HFF-Myc (cell line): Measurements from ENCODE around the gene STAG3.
"Not testable (repeated sequence)": the region's sequence is repeated elsewhere in the genome, so short reads cannot be mapped to it uniquely, and the experiment has no call there.

Source experiments
- DNase-seq: peaks from one replicate; pipeline ENCODE4 v3.0.0-alpha.2; 2011; ENCODE audit warnings: low read depth; ENCODE audit errors: extremely low read depth
- H3K4me3 ChIP-seq: replicated peaks from 2 replicates; pipeline ENCODE4 v1.5.1; 2011; ENCODE audit warnings: low read depth, mild to moderate bottlenecking, control low read depth, low read length
- CTCF ChIP-seq: IDR thresholded peaks from 2 replicates; pipeline ENCODE4 v1.5.1; 2012; ENCODE audit warnings: mild to moderate bottlenecking, low read depth, low read length, control low read depth; ENCODE audit errors: missing control alignments

The STAG3 gene

GRCh38 chr7:100192969-100193368 lies 15.3 kb downstream of the STAG3 start:
- TF ChIP-seq CTCF = no peak
- no peak for DNase-seq
- no peak overlapping the region for H3K4me3 ChIP-seq

DNA sequence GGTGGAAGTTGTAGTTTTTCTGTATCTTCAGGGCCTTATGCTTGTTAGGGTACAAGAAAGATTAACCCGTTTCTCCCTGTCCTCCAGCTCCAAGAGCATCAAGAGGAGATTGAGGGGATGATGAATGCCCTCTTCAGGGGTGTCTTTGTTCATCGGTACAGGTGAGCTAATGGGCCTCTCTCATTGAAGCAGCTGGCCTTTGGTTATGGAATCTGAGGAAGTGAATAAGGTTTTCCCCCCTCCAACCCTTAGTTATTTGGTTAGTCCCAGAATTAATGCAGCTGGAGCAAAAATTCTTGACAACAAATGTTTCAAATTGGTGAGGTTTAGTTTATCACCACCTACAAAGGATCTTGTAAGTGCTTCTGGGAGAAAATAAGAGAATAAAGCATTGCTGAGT lies 17.5 kb downstream of the STAG3 start:
- TF ChIP-seq CTCF = no peak
- no peak overlapping the region for H3K4me3 ChIP-seq
- no peak for DNase-seq

DNA sequence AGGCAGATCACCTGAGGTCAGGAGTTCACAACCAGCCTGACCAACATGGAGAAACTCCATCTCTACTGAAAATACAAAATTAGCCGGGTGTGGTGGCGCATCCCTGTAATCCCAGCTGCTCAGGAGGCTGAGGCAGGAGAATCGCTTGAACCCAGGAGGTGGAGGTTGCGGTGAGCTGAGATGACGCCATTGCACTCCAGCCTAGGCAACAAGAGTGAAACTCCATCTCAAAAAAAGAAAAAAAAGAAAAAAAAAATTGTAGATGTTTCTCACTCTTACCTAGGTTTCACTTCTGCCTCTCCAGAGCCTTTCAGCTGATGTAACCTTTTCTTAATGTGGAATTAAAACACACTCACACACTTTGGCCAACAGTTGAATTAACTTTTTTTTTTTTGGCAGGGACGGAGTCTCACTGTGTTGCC lies 18.2 kb downstream of the STAG3 start:
- DNase-seq, H3K4me3 ChIP-seq: not testable (repeated sequence)

DNA sequence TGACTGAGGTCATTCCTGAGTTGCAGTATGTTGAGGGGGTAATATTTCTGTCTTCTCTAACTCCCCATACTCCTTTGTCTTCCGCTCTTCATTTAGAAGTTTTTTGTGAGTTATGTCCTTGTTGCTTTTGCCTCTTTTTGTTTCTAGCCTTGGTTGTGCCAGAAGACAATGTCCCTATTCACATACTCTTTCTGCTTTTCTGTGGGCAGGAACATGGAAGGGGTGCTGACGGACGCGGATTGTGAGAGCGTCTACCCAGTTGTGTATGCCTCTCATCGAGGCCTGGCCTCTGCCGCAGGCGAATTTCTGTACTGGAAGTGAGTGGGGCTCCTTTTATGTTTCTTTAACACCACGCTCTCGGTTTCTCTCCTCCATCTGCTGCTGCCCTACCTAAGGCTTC lies 20.5 kb downstream of the STAG3 start:
- H3K4me3 ChIP-seq = no peak overlapping the region
- no peak for DNase-seq
- no peak for TF ChIP-seq CTCF

- no peak for TF ChIP-seq CTCF
- no peak for DNase-seq
- no peak overlapping the region for H3K4me3 ChIP-seq
Observed at GRCh38 chr7:100200693-100201092, 23.0 kb downstream of the STAG3 start.

GRCh38 chr7:100204454-100204853 lies 26.7 kb downstream of the STAG3 start:
- H3K4me3 ChIP-seq = no peak overlapping the region
- no peak for TF ChIP-seq CTCF
- DNase-seq = no peak

- DNase-seq = no peak
- no peak overlapping the region for H3K4me3 ChIP-seq
- no peak for TF ChIP-seq CTCF
Observed at GRCh38 chr7:100208911-100209408, 31.2 kb downstream of the STAG3 start.
